ENCODE measurements around the gene COX6B1. TPM values are rescaled to one million over a fixed set of nuclear protein-coding genes. Genes with fewer than 3 reads are reported as not detected.
A peak's percentile ranks its signal among the peaks of the same experiment; 100 is the strongest.

Gene COX6B1
- total RNA-seq, 1 donor from 2014 or later: 370 TPM

DNA sequence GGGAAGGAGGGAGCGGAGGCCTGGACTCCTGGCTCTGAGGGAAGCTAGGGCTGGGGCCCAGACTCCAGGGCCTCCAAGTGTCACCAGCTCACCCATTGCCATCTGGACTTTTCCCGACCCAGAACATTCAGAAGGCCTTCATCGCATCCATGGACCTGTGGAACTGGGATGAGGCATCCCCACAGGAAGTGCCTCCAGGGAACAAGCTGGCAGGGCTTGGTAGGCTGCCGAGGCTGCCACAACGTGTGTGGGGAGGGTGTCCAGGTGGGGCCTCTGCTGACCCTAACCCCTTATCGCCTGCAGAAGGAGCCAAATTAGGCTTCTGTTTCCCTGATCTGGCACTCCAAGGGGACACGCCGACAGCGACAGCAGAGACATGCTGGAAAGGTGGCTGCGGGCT is 5.8 kb upstream of the COX6B1 start:
- Mint-ChIP-seq H3K4me1 (ENCODE audit: unreplicated experiment) (peaks cover 17% of the 10 kb centered on the region), H3K4me3 (ENCODE audit: unreplicated experiment) (peak overlapping the region; percentile 47), H3K9me3 (ENCODE audit: unreplicated experiment) (no peaks in the 10 kb centered on the region), H3K36me3 (ENCODE audit: unreplicated experiment) (peaks cover 5% of the 10 kb centered on the region), H3K27me3 (ENCODE audit: unreplicated experiment) (no peaks in the 10 kb centered on the region), H3K27ac (ENCODE audit: unreplicated experiment) (no peak overlapping the region)
- no peak for DNase-seq (ENCODE audit: extremely low spot score, unreplicated experiment)
- TF ChIP-seq, protein P1, sequence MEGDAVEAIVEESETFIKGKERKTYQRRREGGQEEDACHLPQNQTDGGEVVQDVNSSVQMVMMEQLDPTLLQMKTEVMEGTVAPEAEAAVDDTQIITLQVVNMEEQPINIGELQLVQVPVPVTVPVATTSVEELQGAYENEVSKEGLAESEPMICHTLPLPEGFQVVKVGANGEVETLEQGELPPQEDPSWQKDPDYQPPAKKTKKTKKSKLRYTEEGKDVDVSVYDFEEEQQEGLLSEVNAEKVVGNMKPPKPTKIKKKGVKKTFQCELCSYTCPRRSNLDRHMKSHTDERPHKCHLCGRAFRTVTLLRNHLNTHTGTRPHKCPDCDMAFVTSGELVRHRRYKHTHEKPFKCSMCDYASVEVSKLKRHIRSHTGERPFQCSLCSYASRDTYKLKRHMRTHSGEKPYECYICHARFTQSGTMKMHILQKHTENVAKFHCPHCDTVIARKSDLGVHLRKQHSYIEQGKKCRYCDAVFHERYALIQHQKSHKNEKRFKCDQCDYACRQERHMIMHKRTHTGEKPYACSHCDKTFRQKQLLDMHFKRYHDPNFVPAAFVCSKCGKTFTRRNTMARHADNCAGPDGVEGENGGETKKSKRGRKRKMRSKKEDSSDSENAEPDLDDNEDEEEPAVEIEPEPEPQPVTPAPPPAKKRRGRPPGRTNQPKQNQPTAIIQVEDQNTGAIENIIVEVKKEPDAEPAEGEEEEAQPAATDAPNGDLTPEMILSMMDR (IDR thresholded peaks at IDR 0.05): no peak

DNA sequence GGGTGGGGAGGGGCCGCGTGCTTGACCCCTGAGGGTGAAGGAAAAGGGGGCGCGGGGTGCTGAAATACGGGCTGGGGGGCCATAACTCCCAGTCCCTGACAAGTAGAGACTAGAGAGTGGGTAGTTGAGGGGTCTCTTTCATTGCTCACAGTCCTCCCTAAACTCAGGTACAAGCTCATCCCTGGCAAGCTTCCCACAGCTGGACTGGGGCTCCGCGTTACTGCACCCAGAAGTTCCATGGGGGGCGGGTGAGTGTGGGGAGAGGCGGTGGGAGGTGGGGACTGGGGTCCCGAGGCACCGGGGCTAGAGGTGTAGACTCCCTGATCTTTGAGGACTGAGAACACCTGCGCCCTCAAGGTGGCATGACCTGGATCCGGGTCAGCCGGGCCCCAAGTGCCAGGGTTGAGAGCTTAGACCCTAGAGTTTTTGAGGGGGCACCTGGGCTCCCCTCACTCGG is 5.3 kb upstream of the COX6B1 start:
- H3K36me3 Mint-ChIP-seq (ENCODE audit: unreplicated experiment): peaks cover 5% of the 10 kb centered on the region
- H3K9me3 Mint-ChIP-seq (ENCODE audit: unreplicated experiment): no peaks in the 10 kb centered on the region
- TF ChIP-seq, protein P1 (IDR thresholded peaks at IDR 0.05): no peak
- no peak for DNase-seq (ENCODE audit: extremely low spot score, unreplicated experiment)
- peaks cover 18% of the 10 kb centered on the region for H3K4me1 Mint-ChIP-seq (ENCODE audit: unreplicated experiment)
- no peak overlapping the region for H3K27ac Mint-ChIP-seq (ENCODE audit: unreplicated experiment)
- no peaks in the 10 kb centered on the region for H3K27me3 Mint-ChIP-seq (ENCODE audit: unreplicated experiment)
- H3K4me3 Mint-ChIP-seq (ENCODE audit: unreplicated experiment): peak overlapping the region; percentile 78

DNA sequence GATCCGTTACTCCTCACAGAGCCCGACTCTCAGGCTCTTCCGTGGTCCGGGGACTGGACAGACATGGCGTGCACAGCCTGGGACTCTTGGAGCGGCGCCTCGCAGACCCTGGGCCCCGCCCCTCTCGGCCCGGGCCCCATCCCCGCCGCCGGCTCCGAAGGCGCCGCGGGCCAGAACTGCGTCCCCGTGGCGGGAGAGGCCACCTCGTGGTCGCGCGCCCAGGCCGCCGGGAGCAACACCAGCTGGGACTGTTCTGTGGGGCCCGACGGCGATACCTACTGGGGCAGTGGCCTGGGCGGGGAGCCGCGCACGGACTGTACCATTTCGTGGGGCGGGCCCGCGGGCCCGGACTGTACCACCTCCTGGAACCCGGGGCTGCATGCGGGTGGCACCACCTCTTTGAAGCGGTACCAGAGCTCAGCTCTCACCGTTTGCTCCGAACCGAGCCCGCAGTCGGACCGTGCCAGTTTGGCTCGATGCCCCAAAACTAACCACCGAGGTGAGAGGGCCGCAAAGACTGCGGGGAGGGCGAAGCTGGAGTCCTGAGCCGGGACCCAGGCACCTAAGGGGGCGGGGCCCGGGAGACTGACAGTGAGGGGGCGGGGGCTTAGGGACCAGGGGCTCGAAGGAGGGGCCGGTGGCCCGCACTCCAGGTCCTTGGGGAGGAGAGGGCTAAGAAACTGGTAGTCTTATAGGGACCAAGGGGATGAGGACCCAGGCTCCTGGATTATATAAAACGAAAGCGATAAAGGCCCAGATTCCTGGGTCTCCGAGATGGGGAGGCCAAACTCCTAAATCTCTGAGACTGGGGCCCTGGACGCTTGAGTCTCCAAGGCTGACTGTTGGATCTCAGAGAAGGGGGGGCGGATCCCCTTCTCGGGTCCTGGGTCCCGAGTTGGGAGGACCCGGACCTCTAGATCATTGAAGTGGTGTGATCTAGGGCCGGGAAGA is 4.6 kb upstream of the COX6B1 start:
- no peaks in the 10 kb centered on the region for H3K27me3 Mint-ChIP-seq (ENCODE audit: unreplicated experiment)
- H3K4me1 Mint-ChIP-seq (ENCODE audit: unreplicated experiment): peaks cover 24% of the 10 kb centered on the region
- H3K4me3 Mint-ChIP-seq (ENCODE audit: unreplicated experiment): peak overlapping the region; percentile 78
- peak overlapping the region; percentile 86 for H3K27ac Mint-ChIP-seq (ENCODE audit: unreplicated experiment)
- no peaks in the 10 kb centered on the region for H3K36me3 Mint-ChIP-seq (ENCODE audit: unreplicated experiment)
- peak; percentile 92 for DNase-seq (ENCODE audit: extremely low spot score, unreplicated experiment)
- no peaks in the 10 kb centered on the region for H3K9me3 Mint-ChIP-seq (ENCODE audit: unreplicated experiment)
- TF ChIP-seq, protein P1 (IDR thresholded peaks at IDR 0.05): no peak

DNA sequence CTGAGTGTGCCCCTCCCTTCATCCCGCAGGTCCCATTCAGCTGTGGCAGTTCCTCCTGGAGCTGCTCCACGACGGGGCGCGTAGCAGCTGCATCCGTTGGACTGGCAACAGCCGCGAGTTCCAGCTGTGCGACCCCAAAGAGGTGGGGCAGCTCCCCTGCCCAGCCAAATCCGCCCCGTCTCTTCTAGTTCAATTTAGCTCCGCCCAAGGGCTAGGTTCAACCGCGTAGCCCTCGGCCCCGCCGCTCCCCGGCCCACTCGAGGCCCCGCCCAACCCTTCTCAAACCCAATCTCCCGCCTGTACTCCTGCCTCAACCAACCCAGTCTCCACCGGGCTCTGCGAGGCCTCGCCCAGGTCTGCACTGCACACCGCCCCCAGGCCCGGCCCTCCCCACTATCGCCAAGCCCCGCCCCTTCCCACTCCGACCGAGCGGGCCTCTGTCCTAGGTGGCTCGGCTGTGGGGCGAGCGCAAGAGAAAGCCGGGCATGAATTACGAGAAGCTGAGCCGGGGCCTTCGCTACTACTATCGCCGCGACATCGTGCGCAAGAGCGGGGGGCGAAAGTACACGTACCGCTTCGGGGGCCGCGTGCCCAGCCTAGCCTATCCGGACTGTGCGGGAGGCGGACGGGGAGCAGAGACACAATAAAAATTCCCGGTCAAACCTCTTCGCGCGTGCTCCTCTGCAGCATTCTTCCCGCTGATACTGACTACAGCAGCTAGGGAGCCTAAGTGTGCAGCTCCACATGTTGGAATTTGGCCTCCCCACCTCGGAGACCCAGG is 3.7 kb upstream of the COX6B1 start:
- DNase-seq (ENCODE audit: extremely low spot score, unreplicated experiment): peak; percentile 95
- no peaks in the 10 kb centered on the region for H3K27me3 Mint-ChIP-seq (ENCODE audit: unreplicated experiment)
- no peaks in the 10 kb centered on the region for H3K36me3 Mint-ChIP-seq (ENCODE audit: unreplicated experiment)
- TF ChIP-seq, protein P1 (IDR thresholded peaks at IDR 0.05): no peak
- H3K27ac Mint-ChIP-seq (ENCODE audit: unreplicated experiment): peak overlapping the region; percentile 86
- no peaks in the 10 kb centered on the region for H3K9me3 Mint-ChIP-seq (ENCODE audit: unreplicated experiment)
- H3K4me1 Mint-ChIP-seq (ENCODE audit: unreplicated experiment): peaks cover 29% of the 10 kb centered on the region
- peak overlapping the region; percentile 78 for H3K4me3 Mint-ChIP-seq (ENCODE audit: unreplicated experiment)

Measured in osteocyte (in vitro differentiated cells).